Gastrocnemius medialis (tissue), 4 donors: ENCODE data around the gene OGFR. TPM values are rescaled to one million over a fixed set of nuclear protein-coding genes. Genes with fewer than 3 reads are reported as not detected.
A peak's percentile ranks its signal among the peaks of the same experiment; 100 is the strongest.

Source experiments
- ATAC-seq, 2 donors: fragments of 150-250 bp; one replicate each; pipeline ENCODE4 v1.9.1; 2016
- DNase-seq, 2 donors: peaks; one replicate each; pipeline ENCODE4 v3.0.0-alpha.2; 2019
- H3K27ac ChIP-seq, 4 donors: fragments of 200-600 bp; sonication (generic); 1 replicate in 1 of 4; 2 replicates in 3 of 4; pipeline ENCODE4 v1.5.1; 2016 to 2018; ENCODE audit warnings: mild to moderate bottlenecking in 2 of 4, moderate library complexity in 1 of 4
- H3K27me3 ChIP-seq, 3 donors: fragments of 200-600 bp; sonication (generic) in 2 of 3; 1 replicate in 1 of 3; 2 replicates in 2 of 3; pipeline versions ENCODE4 v1.5.1 to v1.6.0; 2016 to 2019; ENCODE audit warnings: mild to moderate bottlenecking in 1 of 3, moderate library complexity in 1 of 3
- H3K36me3 ChIP-seq, 2 donors: fragments of 200-600 bp; sonication (generic) in 1 of 2; one replicate each; pipeline ENCODE4 v1.5.1; 2017 to 2018
- H3K4me1 ChIP-seq, 2 donors: fragments of 200-600 bp; sonication (generic) in 1 of 2; one replicate each; pipeline ENCODE4 v1.5.1; 2016 to 2017; ENCODE audit warnings: mild to moderate bottlenecking in 2 of 2
- H3K4me3 ChIP-seq, 4 donors: fragments of 200-600 bp; sonication (generic) in 3 of 4; 1 replicate in 1 of 4; 2 replicates in 3 of 4; pipeline ENCODE4 v1.5.1; 2016 to 2019; ENCODE audit warnings: mild to moderate bottlenecking in 2 of 4
- H3K9me3 ChIP-seq, 3 donors: fragments of 200-600 bp; sonication (generic) in 2 of 3; 1 replicate in 1 of 3; 2 replicates in 2 of 3; pipeline ENCODE4 v1.5.1; 2016 to 2019
- CTCF ChIP-seq, 5 experiments: fragments of 450-650 bp in 3 of 5; fragments of 200-600 bp in 2 of 5; sonication (generic) in 2 of 5; IDR thresholded peaks in 4 of 5; conservative IDR thresholded peaks in 1 of 5; 1 replicate in 4 of 5; 2 replicates in 1 of 5; pipeline ENCODE4 v1.5.1; 2016 to 2019; ENCODE audit warnings: antibody characterized with exemption in 5 of 5, mild to moderate bottlenecking in 3 of 5, moderate library complexity in 3 of 5
- POLR2A ChIP-seq, 2 donors: fragments of 450-650 bp; IDR thresholded peaks; one replicate each; pipeline ENCODE4 v1.6.1; 2017; ENCODE audit warnings: antibody characterized with exemption in 2 of 2, mild to moderate bottlenecking in 2 of 2, moderate library complexity in 2 of 2
- in situ Hi-C, 4 donors: fragments of 200-750 bp; cut with MboI; loops; one replicate each; pipeline versions ENCODE4 v1.15.0 to v1.8.0; 2017; ENCODE audit warnings: low sequenced_read_pairs in 4 of 4
- intact Hi-C: fragments of 100-400 bp; cut with DNase I; formaldehyde crosslinking; loops from one replicate; pipeline ENCODE4 v1.15.1; 2023; ENCODE audit warnings: low total_unique reads
- total RNA-seq, 4 donors: library from RNA; depleted of rRNA; stranded (reverse); fragments of >200 nt; gene quantifications; one replicate each; pipeline versions ENCODE4 v1.1.0 to v1.2.3, GENCODE V29; 2016

OGFR gene
- total RNA-seq, 4 donors from 2014 or later, result 21.9 to 52.1 (median 40.5) TPM

DNA sequence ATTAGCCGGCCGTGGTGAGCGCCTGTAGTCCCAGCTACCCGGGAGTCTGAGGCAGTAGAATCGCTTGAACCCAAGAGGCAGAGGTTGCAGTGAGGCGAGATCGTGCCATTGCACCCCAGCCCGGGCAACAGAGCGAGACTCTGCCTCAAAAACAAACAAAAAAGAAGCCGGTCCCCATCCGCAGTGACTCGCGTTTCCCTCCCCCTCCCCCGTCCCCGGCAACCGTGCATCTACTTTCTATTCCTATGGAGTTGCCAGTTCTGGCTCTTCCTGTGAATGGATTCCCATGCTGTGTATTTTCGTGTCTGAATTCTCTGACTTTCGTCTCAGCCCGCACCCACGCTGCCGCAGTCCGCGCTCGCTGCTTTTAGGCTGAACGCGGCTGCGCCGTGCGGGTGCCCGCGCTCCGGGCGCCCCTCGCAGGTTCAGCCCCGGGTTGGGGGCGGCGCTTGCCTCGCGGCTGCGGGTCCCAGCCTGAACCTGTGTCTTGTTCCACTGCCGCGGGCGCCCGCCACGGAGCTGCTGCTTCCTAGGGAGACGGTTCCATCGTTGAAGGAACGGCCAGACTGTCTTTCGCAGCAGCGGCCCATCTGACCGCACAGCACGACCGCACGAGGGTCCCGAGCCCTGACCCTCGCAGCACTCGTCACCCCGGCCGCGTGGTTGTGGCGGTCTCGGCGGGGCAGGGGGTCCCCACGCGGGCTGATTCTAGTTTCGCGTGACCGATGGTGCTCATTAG, 9.4 kb upstream of the OGFR start:
- ATAC-seq (peak; percentile 7 to 11), DNase-seq (no peak)
- peak in 1 of 2 donors; percentile 34 for TF ChIP-seq POLR2A (IDR thresholded peaks at IDR 0.05)
- TF ChIP-seq CTCF (IDR thresholded peaks at IDR 0.05 in 4 of 5, conservative IDR thresholded peaks at IDR 0.05 in 1 of 5), result no peak
- no peaks in the 10 kb centered on the region for H3K9me3 ChIP-seq
- peaks cover 0 to 24% of the 10 kb centered on the region in 2 donors for H3K36me3 ChIP-seq
- peak overlapping the region; percentile 75 to 89 (median 76) for H3K4me3 ChIP-seq
- in situ Hi-C loops, result loop anchor here in 1 of 4 donors (25.0 kb wide), 1 partner anchor 133 kb away; no protein-coding TSS in a partner anchor
- peak overlapping the region; percentile 86 to 93 (median 92) for H3K27ac ChIP-seq
- peaks cover 13 to 15% of the 10 kb centered on the region in 2 donors for H3K4me1 ChIP-seq
- no peaks in the 10 kb centered on the region for H3K27me3 ChIP-seq
- intact Hi-C loops, result loop anchor here (10.0 kb wide), 2 partner anchors 390 to 420 kb away; partner anchors contain the start of genes CABLES2 and YTHDF1

DNA sequence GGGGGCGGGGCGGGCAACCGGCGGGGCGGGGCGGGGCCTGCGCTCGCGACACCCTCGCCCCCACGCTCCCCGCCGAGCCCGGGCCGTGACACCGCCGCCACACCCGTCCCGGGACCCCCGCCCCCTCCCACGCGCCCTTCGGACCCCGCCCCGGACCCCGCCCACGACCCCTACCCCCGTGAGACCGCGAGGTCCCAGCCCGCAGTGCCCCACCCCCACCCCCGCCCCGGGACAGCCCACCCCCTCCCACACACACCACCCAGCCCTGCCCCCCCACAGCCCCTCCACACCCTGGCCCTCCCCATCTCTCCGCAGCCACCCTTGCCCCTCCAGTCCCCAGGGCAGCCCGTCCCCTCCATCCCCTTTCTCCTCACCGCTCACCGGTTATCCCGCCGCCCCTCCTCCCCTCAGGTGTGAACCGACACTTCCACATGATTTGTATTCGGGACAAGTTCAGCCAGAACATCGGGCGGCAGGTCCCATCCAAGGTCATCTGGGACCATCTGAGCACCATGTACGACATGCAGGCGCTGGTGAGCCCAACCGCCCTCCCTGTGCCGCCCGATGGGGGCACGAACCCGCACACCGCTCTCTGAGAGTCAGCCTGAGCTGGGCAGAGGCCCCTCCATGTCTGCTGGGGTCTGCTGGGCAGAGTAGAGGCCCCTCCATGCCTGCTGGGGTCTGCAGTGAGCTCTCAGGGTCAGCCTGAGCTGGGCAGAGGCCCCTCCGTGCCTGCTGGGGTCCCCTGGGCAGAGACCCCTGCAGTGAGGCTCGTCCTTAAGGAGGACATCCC, 7.7 kb upstream of the OGFR start:
- peaks cover 16 to 28% of the 10 kb centered on the region in 2 donors for H3K4me1 ChIP-seq
- DNase-seq (peak in 1 of 2 donors; percentile 25), ATAC-seq (no peak)
- in situ Hi-C loops, result loop anchor here in 1 of 4 donors (25.0 kb wide), 1 partner anchor 135 kb away; no protein-coding TSS in a partner anchor
- H3K27ac ChIP-seq, result peak overlapping the region; percentile 92 to 93 (median 92)
- intact Hi-C loops, result loop anchor here (2.0 to 10.0 kb wide), 3 partner anchors 392 to 654 kb away; partner anchors contain the start of genes CABLES2, PSMA7, SS18L1 and YTHDF1
- TF ChIP-seq POLR2A (IDR thresholded peaks at IDR 0.05), result no peak
- H3K4me3 ChIP-seq, result peak overlapping the region; percentile 61 to 75 (median 68)
- H3K36me3 ChIP-seq, result peaks cover 0 to 27% of the 10 kb centered on the region in 2 donors
- no peaks in the 10 kb centered on the region for H3K27me3 ChIP-seq
- H3K9me3 ChIP-seq, result no peaks in the 10 kb centered on the region

DNA sequence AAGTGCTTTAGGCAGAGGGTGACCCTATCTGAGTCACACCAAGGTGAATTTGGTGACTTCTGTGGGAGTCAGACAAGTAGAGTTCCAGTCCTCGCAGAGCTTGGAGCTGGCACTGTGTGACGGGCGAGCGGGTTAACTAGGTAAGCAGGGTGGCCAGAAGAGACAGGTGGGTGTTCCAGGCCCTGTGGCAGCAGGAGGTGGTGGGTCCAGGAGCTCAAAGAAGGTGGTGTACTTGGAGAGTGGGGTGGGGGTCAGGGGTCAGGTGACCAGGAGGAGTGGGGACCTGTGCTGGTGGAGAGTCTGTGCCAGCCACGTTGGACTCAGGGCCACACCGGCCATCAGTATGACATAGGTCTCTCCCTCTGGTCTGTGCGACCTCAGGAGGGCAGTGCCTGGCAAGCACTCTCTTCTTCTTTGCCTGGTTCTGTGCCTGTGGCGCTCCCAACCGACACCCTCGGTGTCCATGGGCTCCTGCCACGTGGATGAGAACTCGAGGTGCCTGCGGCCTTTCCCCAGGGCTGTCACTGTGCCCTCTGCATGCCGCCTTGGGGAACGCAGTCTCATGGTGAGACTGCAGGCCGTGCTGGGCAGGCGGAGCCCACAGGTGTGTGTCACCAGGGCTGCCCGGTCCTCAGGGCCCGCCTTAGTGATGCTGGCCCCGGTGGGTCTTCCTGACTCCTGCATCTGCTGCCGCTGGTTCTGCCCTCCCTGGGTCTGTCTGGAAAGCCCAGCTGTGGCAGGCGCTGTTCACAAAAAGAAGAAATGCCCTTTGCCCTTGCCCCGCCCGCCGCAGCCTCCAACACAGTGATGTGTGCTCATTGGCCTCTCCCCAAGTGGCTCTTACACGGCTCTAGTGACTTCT, 6.7 kb upstream of the OGFR start:
- intact Hi-C loops (loop anchor here (2.0 to 10.0 kb wide), 3 partner anchors 393 to 655 kb away; partner anchors contain the start of genes CABLES2, PSMA7, SS18L1 and YTHDF1), in situ Hi-C loops (loop anchor here in 1 of 4 donors (25.0 kb wide), 1 partner anchor 136 kb away; no protein-coding TSS in a partner anchor)
- no peak for TF ChIP-seq POLR2A (IDR thresholded peaks at IDR 0.05)
- no peak for TF ChIP-seq CTCF (IDR thresholded peaks at IDR 0.05 in 4 of 5, conservative IDR thresholded peaks at IDR 0.05 in 1 of 5)
- peak overlapping the region in 3 of 4 donors; percentile 92 for H3K27ac ChIP-seq
- no peaks in the 10 kb centered on the region for H3K27me3 ChIP-seq
- no peak for ATAC-seq
- DNase-seq, result no peak
- H3K9me3 ChIP-seq, result no peaks in the 10 kb centered on the region
- peak overlapping the region in 1 of 4 donors; percentile 37 for H3K4me3 ChIP-seq
- peaks cover 0 to 27% of the 10 kb centered on the region in 2 donors for H3K36me3 ChIP-seq
- H3K4me1 ChIP-seq, result peaks cover 23 to 38% of the 10 kb centered on the region in 2 donors

- no peak overlapping the region for H3K27ac ChIP-seq
- ATAC-seq, result no peak
- H3K4me1 ChIP-seq, result peaks cover 20 to 46% of the 10 kb centered on the region in 2 donors
- no peak for DNase-seq
- intact Hi-C loops (loop anchor here (10.0 kb wide), 2 partner anchors 394 to 416 kb away; partner anchors contain the start of genes CABLES2 and YTHDF1), in situ Hi-C loops (loop anchor here in 1 of 4 donors (25.0 kb wide), 1 partner anchor 137 kb away; no protein-coding TSS in a partner anchor)
- TF ChIP-seq POLR2A (IDR thresholded peaks at IDR 0.05) (no peak), CTCF (IDR thresholded peaks at IDR 0.05 in 4 of 5, conservative IDR thresholded peaks at IDR 0.05 in 1 of 5) (no peak)
- no peak overlapping the region for H3K4me3 ChIP-seq
- no peaks in the 10 kb centered on the region for H3K27me3 ChIP-seq
- no peaks in the 10 kb centered on the region for H3K9me3 ChIP-seq
- H3K36me3 ChIP-seq, result peaks cover 0 to 27% of the 10 kb centered on the region in 2 donors
These were observed 5.6 kb upstream of the OGFR start for GRCh38 chr20:62799036-62799435.
